Measurements from ENCODE around the gene TMUB2. TPM values are rescaled to one million over a fixed set of nuclear protein-coding genes. Genes with fewer than 3 reads are reported as not detected.

Gene TMUB2
- total and polyA plus RNA-seq, 9 of the 15 experiments (the other 6 are each of a cell fraction or from before 2014, with no cell fraction given) = 4.1 to 29.8 (median 16.3) TPM

GRCh38 chr17:44218344-44219107 lies 31.8 kb downstream of the TMUB2 start (continued):
- no peak for TF ChIP-seq CUX1 (CRISPR knock-in tag; IDR thresholded peaks at IDR 0.05)
- TF ChIP-seq ATF4 (CRISPR knock-in tag; IDR thresholded peaks at IDR 0.05) = no peak
- no peak for TF ChIP-seq MAFK (IDR thresholded peaks at IDR 0.05; ENCODE audit: low read length)
- no peak for TF ChIP-seq XRCC3 (IDR thresholded peaks at IDR 0.05)
- TF ChIP-seq LEF1 (IDR thresholded peaks at IDR 0.05) = no peak
- no peak for TF ChIP-seq ESRRA (IDR thresholded peaks at IDR 0.05; ENCODE audit: borderline replicate concordance, low read depth)
- no peak for TF ChIP-seq THAP7 (CRISPR knock-in tag; IDR thresholded peaks at IDR 0.05)
- TF ChIP-seq CHD1 (IDR thresholded peaks at IDR 0.05; ENCODE audit: low read length) = no peak
- no peak; the same call in 1 of the 2 replicates for TF ChIP-seq ETS1 (conservative IDR thresholded peaks at IDR 0.05; ENCODE audit: control insufficient read depth, low read depth, low read length)
- no peak for TF ChIP-seq RCOR1 (IDR thresholded peaks at IDR 0.05; ENCODE audit: borderline replicate concordance in 1 of 2, low read depth in 2 of 2, low read length in 2 of 2)

Data from K562 (cell line).